OCI-LY7 (cell line): Measurements from ENCODE around the gene PDCD11. TPM values are rescaled to one million over a fixed set of nuclear protein-coding genes. Genes with fewer than 3 reads are reported as not detected.
A peak's percentile ranks its signal among the peaks of the same experiment; 100 is the strongest.
"Not testable (repeated sequence)": the region's sequence is repeated elsewhere in the genome, so short reads cannot be mapped to it uniquely, and the experiment has no call there.

Experiments used
- BruUV-seq: library from RNA; stranded (reverse); fragments of 400-500 nt; replicated peaks from 2 replicates; lab custom pipeline; 2021; lab: Mats Ljungman, UMichigan
- CTCF ChIA-PET: fragments of 300-600 bp; sonication (Branson Sonifier 250); formaldehyde crosslinking; loops from one replicate; lab custom pipeline; 2022; ENCODE audit warnings: antibody characterized with exemption; ENCODE audit not compliant: unreplicated experiment; lab: Charles Lee
- POLR2A ChIA-PET: fragments of 300-600 bp; sonication (Branson Sonifier 250); formaldehyde crosslinking; loops from one replicate; lab custom pipeline; 2022; ENCODE audit warnings: antibody characterized with exemption; lab: Charles Lee
- DNase-seq: peaks from one replicate; pipeline ENCODE4 v3.0.0-alpha.2; 2015; ENCODE audit warnings: low spot score
- H2AFZ ChIP-seq: fragments of 200-600 bp; sonication (generic), shearing (Covaris generic); 2 replicates; pipeline ENCODE4 v1.6.1; 2014; ENCODE audit warnings: mild to moderate bottlenecking, antibody characterized with exemption, low read length, moderate library complexity
- H3K27ac ChIP-seq: fragments of 200-600 bp; sonication (generic); 2 replicates; pipeline ENCODE4 v1.5.1; 2014; ENCODE audit warnings: mixed run types, low read depth, mild to moderate bottlenecking, moderate library complexity, low read length, inconsistent platforms; ENCODE audit not compliant: poor library complexity, severe bottlenecking
- H3K36me3 ChIP-seq: fragments of 200-600 bp; sonication (generic); 2 replicates; pipeline ENCODE4 v1.6.1; 2014; ENCODE audit warnings: mild to moderate bottlenecking, antibody characterized with exemption, low read length, moderate library complexity, mixed read lengths; ENCODE audit not compliant: insufficient read depth
- H3K4me1 ChIP-seq: fragments of 200-600 bp; sonication (generic); 2 replicates; pipeline ENCODE4 v1.5.1; 2014; ENCODE audit warnings: mild to moderate bottlenecking, low read length; ENCODE audit not compliant: insufficient read depth, poor library complexity, severe bottlenecking
- H3K4me2 ChIP-seq: fragments of 200-600 bp; sonication (generic); 2 replicates; pipeline ENCODE4 v1.6.1; 2014; ENCODE audit warnings: mild to moderate bottlenecking, low read length
- H3K4me3 ChIP-seq: fragments of 200-600 bp; sonication (generic); 2 replicates; pipeline ENCODE4 v1.5.1; 2014; ENCODE audit warnings: mild to moderate bottlenecking, low read depth, low read length; ENCODE audit not compliant: poor library complexity, severe bottlenecking
- H3K79me2 ChIP-seq: fragments of 200-600 bp; sonication (generic); 2 replicates; pipeline ENCODE4 v1.6.1; 2016; ENCODE audit warnings: low read depth, mild to moderate bottlenecking, low read length, moderate library complexity, mixed read lengths; ENCODE audit not compliant: insufficient read depth
- H3K9me2 ChIP-seq: fragments of 200-600 bp; sonication (generic); 2 replicates; pipeline ENCODE4 v1.6.1; 2016; ENCODE audit warnings: mild to moderate bottlenecking, low read length, mixed read lengths; ENCODE audit not compliant: insufficient read depth
- H3K9me3 ChIP-seq: fragments of 200-600 bp; sonication (generic); 2 replicates; pipeline ENCODE4 v1.6.1; 2014; ENCODE audit warnings: mild to moderate bottlenecking, mixed run types, low read length, mixed read lengths
- H4K20me1 ChIP-seq: fragments of 200-600 bp; sonication (generic); 2 replicates; pipeline ENCODE4 v1.6.1; 2014; ENCODE audit warnings: mild to moderate bottlenecking, antibody characterized with exemption, low read length, moderate library complexity, mixed read lengths; ENCODE audit not compliant: insufficient read depth
- CTCF ChIP-seq: fragments of 200-600 bp; sonication (generic); conservative IDR thresholded peaks from 2 replicates; pipeline ENCODE4 v1.5.1; 2014; ENCODE audit warnings: mild to moderate bottlenecking, antibody characterized with exemption, low read length, moderate library complexity, mixed read lengths
- EZH2phosphoT487 ChIP-seq: fragments of 200-600 bp; sonication (generic); IDR thresholded peaks from 2 replicates; pipeline ENCODE4 v1.6.1; 2018; ENCODE audit warnings: low read depth, borderline replicate concordance, mild to moderate bottlenecking, mixed run types, antibody characterized with exemption, low read length, moderate library complexity, mixed read lengths
- intact Hi-C: fragments of 100-400 bp; cut with micrococcal nuclease; formaldehyde crosslinking; loops from one replicate; pipeline ENCODE4 v1.10.0; 2022; ENCODE audit not compliant: unreplicated experiment
- total RNA-seq, 2 experiments: library from RNA; depleted of rRNA in 1 of 2; stranded (reverse); fragments of >200 nt in 1 of 2; shearing (Covaris generic) in 1 of 2; gene quantifications; 2 replicates each; pipeline ENCODE4 v1.2.3, GENCODE V29; 2014 to 2022

PDCD11 gene
- total RNA-seq, 2 experiments from 2014 or later, result 54.5 to 68.4 TPM

GRCh38 chr10:103479135-103479534, 82.7 kb downstream of the PDCD11 start, which contains the start of gene CALHM3:
Gene CALHM3 (minus strand): TSS chr10:103479240. CDS start chr10:103479032, 208 bp downstream.
- CTCF ChIA-PET, result no interaction called here

GRCh38 chr10:103480521-103480920, 84.1 kb downstream of the PDCD11 start:
- Histone ChIP-seq H2AFZ (no peak overlapping the region), H3K9me3 (no peaks in the 10 kb centered on the region), H3K4me3 (no peak overlapping the region), H3K4me2 (no peak overlapping the region), H3K9me2 (no peaks in the 10 kb centered on the region), H3K36me3 (no peaks in the 10 kb centered on the region), H4K20me1 (no peaks in the 10 kb centered on the region), H3K79me2 (no peaks in the 10 kb centered on the region), H3K4me1 (peaks cover 26% of the 10 kb centered on the region), H3K27ac (no peak overlapping the region)
- intact Hi-C loops, result loop anchor here (5.0 kb wide), 1 partner anchor 563 kb away; the partner anchor contains the start of gene CNNM2
- no TSS peak for BruUV-seq
- no peak for DNase-seq
- CTCF ChIA-PET, result no interaction called here
- POLR2A ChIA-PET, result interaction anchor here (0.9 kb wide), 1 partner anchor 65 kb away, joined by 3 read pairs; no protein-coding TSS in a partner anchor
- TF ChIP-seq EZH2phosphoT487 (no peak), CTCF (no peak)

More at GRCh38 chr10:103479135-103479534, 82.7 kb downstream of the PDCD11 start, which contains the start of gene CALHM3:
- no peaks in the 10 kb centered on the region for H3K79me2 ChIP-seq
- no peak within 1 kb of the TSS for H3K4me3 ChIP-seq
- no peak within 1 kb of the TSS for H3K27ac ChIP-seq
- H3K9me2 ChIP-seq, result no peaks in the 10 kb centered on the region
- H3K4me1 ChIP-seq, result peaks cover 30% of the 10 kb centered on the region
- POLR2A ChIA-PET, result interaction anchor here (0.6 kb wide), 1 partner anchor 112 kb away, joined by 6 read pairs; no protein-coding TSS in a partner anchor
- H3K9me3 ChIP-seq, result no peaks in the 10 kb centered on the region
- DNase-seq, result no peak
- H3K36me3 ChIP-seq, result no peaks in the 10 kb centered on the region
- TF ChIP-seq EZH2phosphoT487 (no peak), CTCF (no peak)
- no peak within 1 kb of the TSS for H3K4me2 ChIP-seq
- intact Hi-C loops, result no loop called here
- no TSS peak for BruUV-seq
- no peaks in the 10 kb centered on the region for H4K20me1 ChIP-seq
- no peak within 1 kb of the TSS; the same call in 1 of the 2 replicates for H2AFZ ChIP-seq

- Histone ChIP-seq H3K27ac (no peak overlapping the region), H3K36me3 (no peaks in the 10 kb centered on the region), H3K9me2 (no peaks in the 10 kb centered on the region), H3K4me2 (no peak overlapping the region), H4K20me1 (no peaks in the 10 kb centered on the region), H3K4me1 (peaks cover 10% of the 10 kb centered on the region), H2AFZ (no peak overlapping the region), H3K4me3 (no peak overlapping the region), H3K9me3 (no peaks in the 10 kb centered on the region), H3K79me2 (no peaks in the 10 kb centered on the region)
- intact Hi-C loops, result loop anchor here (5.0 kb wide), 1 partner anchor 565 kb away; the partner anchor contains the start of gene CNNM2
- no TSS peak for BruUV-seq
- TF ChIP-seq EZH2phosphoT487, result no peak
- peak; percentile 94 for TF ChIP-seq CTCF
- POLR2A ChIA-PET, result interaction anchor here (0.9 to 1.2 kb wide), 2 partner anchors 23 to 68 kb away, joined by 3 to 4 read pairs; no protein-coding TSS in a partner anchor
- CTCF ChIA-PET, result no interaction called here
- peak; percentile 86 for DNase-seq
Observed at GRCh38 chr10:103481974-103482531, 85.6 kb downstream of the PDCD11 start.

- CTCF ChIA-PET, intact Hi-C loops: not testable (repeated sequence)
Observed at GRCh38 chr10:103486635-103487409, 90.4 kb downstream of the PDCD11 start.

More at GRCh38 chr10:103486635-103487409, 90.4 kb downstream of the PDCD11 start:
- H3K36me3 ChIP-seq, POLR2A ChIA-PET, H4K20me1 ChIP-seq, H2AFZ ChIP-seq, H3K4me3 ChIP-seq, DNase-seq, H3K27ac ChIP-seq, BruUV-seq, H3K4me2 ChIP-seq, H3K9me3 ChIP-seq, H3K9me2 ChIP-seq, H3K79me2 ChIP-seq: not testable (repeated sequence)
- peaks cover 12% of the 10 kb centered on the region for H3K4me1 ChIP-seq
